Fibroblast of the conjunctiva (primary cell): ENCODE data around the gene ELOVL5.
A peak's percentile ranks its signal among the peaks of the same experiment; 100 is the strongest.
"Not testable (repeated sequence)": the region's sequence is repeated elsewhere in the genome, so short reads cannot be mapped to it uniquely, and the experiment has no call there.

Experiments used
- DNase-seq: peaks from one replicate; pipeline ENCODE4 v3.0.0-alpha.2; 2010; ENCODE audit warnings: low read depth

The ELOVL5 gene, protein sequence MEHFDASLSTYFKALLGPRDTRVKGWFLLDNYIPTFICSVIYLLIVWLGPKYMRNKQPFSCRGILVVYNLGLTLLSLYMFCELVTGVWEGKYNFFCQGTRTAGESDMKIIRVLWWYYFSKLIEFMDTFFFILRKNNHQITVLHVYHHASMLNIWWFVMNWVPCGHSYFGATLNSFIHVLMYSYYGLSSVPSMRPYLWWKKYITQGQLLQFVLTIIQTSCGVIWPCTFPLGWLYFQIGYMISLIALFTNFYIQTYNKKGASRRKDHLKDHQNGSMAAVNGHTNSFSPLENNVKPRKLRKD

DNA sequence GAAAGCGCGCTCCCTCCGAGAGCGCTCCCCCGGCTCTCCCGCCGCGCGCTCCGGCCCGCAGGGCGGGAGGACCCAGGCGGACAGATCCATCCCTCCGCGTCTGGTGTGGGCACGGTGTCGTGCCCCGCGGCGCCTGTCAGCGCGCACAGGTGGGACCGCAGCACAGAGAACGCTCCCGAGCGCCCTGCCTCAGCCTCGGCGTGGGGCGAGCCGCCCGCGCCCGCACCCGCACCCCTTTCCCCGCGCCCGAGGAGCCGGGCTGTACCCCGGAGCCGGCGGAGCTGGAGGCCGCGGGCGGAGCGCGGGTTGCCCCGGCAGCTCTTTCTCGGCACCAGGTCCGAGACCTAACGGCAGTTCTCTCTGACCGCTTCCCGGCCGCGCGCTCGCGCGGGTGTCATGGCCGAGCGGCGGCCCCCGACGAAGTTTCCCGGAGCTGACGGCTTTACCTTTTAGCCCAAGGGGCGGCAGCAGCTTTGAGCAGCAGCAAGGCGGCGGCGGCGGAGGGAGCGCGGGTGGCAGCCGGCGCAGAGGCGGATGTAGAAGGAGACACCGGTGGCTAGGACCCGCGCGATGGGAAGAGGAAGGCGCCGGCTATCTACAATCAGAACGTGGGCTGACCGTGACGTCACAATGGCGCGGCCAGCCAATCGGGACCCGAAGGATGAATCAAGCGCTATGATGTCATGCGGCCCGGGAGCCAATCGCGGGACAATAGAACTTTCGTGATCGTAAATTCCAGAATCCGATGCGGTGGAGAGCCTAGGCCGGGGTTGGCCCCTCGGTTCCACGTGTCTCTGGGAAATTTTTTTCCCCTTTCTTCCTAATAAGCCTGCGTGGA, at the start of gene ELOVL5:
ELOVL5 (minus strand) TSS at position 580 of the 838 bp plus-strand sequence. CDS start 53,251 bp downstream, outside the sequence.
- peak; percentile 96 for DNase-seq

DNA sequence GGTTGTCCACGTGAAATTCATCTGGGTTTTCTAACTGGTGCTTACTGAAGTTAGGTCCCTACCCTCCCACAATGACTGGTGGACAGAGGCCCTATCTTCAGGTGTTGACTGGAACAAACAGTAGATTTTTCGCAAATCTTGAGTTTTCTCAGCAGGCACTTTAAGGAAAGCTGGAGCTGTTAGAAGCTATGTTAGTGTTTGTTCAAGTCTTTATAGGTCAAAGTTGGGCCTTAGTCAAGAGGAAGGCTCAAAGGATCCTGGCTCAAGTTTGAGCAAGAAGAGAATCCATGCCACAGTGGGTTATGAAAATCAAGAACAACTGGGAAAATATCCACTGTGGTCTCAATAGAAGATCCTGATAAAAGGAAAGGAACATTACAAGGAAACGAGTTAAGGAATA, 48.5 kb upstream of the ELOVL5 start:
- no peak for DNase-seq

DNA sequence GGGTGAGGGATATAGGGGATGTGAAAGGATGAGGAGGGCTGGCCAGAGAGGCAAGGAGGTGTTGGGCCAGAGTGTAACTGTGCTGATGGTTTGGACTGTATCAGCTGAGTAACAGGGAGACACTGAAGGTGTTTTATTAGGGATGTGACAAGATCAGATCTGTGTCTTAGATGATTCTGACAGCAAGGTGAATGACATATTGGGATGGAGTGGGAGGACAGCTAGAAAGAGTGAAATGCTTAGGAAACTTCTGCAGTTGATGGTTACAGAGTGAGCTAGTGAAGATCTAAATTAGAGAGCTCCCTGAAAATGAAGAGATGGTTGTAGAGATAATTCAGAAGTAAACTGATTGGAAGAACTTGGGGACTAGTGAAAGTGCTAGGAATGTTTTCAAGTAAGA, 47.2 kb upstream of the ELOVL5 start:
- no peak for DNase-seq

DNA sequence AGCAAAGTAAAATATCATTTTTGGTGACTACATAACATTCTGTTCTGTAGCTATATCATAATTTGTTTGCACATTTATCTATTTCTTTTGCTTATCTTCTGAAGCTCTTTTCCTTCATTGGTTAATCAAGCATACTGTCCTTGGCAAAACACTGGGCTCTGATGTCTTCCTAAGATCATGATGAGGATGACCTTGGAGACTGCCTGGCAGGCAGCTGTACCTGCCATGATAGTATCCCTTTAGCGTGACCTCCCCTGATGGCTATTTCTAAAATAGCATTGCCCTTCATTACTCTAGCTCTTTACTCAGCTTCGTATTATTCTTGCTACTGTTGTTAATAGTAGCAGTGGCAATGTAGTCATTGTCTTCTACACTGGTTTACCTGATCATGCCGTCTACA, 46.0 kb upstream of the ELOVL5 start:
- no peak for DNase-seq

DNA sequence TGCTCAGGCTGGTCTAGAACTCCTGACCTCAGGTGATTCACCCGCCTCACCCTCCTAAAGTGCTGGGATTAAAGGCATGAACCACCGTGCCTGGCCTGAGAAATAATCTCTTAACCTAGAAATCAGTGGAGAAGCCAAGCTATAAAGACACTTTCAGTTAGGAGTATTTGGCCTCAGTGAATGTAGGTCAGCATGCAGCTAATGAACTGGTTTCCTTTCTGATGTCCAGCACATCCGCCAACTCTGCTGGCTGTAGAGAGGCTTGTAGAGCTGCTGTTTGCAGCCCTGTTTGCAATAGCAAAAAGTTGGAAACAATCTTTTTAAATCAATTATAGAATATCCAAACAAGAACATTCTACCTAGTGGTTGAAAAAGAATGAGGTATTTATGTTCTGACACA, 42.4 kb upstream of the ELOVL5 start:
- DNase-seq = no peak

DNA sequence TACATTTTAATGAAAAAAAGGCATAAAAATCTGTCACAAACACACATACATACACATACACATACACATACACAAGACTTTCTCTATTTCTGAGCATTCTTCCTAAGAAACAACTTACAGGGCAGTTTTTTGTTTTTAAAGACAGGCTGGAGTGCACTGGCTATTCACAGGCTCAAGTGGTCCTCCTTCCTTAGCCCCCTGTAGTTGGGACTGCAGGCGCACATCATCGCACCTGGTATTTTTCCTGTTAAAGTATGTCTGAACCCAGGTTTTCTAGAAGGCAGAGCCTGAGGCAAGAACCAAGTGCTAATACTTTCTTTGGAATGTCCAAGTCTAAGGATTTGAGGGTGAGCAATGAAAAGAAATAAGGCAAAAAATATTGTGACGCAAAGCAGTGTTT, 41.3 kb upstream of the ELOVL5 start:
- DNase-seq = no peak

DNA sequence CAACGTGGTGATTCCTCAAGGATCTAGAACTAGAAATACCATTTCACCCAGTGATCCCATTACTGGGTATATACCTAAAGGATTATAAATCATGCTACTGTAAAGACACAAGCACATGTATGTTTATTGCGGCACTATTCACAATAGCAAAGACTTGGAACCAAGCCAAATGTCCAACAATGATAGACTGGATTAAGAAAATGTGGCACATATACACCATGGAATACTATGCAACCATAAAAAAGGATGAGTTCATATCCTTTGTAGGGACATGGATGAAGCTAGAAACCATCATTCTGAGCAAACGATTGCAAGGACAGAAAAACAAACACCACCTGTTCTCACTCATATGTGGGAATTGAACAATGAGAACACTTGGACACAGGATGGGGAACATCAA, 39.9 kb upstream of the ELOVL5 start:
- DNase-seq = not testable (repeated sequence)

DNA sequence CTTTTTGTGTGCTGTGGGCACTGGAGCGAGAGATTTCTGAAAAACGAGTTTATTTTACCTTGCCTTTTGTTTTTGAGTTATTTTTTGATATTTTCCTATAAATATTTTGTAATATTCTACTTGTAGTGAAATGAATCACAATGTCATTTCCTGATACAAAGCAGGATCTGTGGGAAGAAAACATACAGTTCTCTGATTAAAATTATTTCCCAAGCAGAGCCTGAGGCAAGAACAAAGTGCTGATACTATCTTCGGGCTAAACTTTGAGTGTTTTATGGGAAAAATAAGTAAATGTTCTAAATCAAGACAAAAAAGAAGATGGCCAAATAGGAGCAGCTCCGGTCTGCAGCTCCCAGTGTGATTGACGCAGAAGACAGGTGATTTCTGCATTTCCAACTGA, 33.7 kb upstream of the ELOVL5 start:
- DNase-seq = no peak

DNA sequence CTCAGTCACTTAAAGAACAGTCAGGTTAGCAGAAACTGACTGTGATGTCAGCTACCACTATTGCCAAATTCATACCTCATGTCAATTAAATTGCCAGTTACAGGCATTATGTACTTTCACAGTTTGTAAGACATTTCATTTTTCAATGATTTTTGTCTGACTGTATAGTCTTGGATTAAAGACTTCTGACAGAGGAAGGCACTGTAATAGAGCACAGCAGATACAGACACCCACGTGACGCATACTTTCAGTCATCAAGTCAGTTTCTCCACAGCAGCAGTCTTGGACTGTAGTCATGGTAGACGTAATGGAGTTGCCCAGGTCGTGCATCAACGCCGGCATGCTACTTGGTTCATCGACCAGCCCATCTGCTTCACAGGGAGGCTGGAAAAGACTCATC, 29.5 kb upstream of the ELOVL5 start:
- DNase-seq = no peak

DNA sequence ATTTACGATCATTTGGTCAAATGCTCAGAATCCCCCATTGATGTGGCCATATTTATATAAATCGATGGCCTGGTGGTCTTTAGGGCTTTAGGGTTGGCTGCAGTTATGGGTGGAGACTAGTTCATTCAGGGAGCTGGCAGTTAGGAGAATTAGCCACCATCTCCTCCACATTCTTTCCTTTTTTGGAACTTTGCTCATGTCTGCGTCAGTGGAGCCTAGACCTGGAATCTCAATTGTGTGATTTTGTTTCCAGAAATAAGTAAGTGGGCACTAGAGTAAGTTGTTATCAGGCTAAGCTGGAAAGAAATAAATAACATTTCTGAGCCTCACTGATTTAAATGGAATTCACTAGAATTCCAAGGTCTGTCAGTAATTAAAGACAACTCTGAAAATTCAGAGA, 29.0 kb upstream of the ELOVL5 start:
- DNase-seq = no peak

DNA sequence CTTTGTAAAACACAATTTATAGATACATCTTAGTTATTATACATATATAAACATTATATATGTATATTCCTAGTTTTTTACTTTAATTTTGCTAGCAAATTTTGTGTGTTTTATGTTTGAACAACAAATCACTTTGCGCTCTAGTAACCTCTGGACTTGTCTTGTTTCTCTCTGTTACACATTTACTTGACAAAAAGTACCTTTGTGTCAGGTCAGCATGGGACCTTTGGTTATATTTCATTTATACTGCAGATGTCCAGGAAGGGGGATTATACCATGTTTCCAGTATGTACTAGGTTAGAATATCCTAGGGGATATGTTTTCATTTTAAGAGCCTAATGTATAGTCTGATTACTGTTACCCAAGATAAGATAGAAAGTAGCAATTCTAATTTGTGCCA, 28.5 kb upstream of the ELOVL5 start:
- no peak for DNase-seq

DNA sequence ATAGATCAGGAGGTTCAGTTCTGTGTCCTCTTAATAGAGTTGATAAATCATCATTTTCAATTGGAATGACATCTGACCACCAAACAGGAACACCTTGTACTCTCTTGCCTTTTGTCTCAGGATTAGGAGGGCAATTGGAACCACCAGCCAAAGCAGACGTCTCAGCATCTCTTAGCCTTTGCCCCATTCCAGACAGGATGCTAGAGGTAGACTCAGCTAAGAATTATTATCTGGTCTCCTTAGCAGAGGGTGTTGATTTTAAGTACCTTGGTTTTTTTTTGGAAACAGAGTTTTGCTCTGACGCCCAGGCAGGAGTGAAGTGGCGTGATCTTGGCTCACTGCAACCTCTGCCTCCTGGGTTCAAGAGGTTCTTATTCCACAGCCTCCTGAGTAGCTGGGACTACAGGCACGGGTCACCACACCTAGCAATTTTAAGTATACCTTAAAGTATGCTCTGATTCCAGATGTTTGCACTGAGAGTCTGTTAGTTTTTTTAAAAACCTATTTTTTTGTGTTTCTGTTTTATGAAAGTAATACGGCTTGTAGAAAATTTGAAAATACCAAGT, 28.0 kb upstream of the ELOVL5 start:
- no peak for DNase-seq

DNA sequence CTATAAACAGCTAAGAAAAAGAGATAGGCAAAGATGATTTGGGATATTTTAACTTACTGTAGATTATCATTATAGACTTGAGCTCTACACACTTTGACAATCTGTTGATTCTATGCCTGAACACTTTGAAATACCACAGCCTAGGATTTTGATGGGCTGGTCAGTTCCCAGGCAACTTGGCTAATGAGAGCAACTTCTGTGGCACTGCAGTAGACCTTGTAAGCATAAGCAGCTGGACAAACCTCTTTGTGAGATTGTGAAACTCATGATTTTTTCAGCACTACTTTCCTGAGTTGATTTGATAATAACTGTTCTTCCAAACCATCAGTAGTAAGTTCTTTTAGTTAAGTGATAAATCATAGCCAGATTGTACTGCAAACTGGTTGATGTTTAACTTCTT, 27.1 kb upstream of the ELOVL5 start:
- DNase-seq = no peak

DNA sequence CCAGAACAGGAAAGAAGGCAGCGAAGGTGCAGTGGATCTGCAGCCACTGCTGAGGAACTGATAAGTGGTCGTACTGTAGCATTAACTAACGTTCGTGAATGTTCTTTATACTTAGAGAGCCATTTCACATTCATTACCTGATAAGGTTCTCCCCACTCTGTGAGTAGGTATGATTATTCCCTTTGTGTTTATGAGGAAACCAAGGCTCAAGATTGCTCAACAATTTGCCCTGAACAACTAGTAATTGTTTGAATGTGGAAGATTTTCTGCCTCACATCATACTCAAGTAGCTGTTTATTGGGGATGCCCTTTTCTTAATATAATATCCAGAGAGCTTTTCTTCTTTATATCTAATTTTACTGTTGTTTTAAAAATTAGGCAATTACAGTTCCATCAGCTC, 24.9 kb upstream of the ELOVL5 start:
- DNase-seq = no peak

DNA sequence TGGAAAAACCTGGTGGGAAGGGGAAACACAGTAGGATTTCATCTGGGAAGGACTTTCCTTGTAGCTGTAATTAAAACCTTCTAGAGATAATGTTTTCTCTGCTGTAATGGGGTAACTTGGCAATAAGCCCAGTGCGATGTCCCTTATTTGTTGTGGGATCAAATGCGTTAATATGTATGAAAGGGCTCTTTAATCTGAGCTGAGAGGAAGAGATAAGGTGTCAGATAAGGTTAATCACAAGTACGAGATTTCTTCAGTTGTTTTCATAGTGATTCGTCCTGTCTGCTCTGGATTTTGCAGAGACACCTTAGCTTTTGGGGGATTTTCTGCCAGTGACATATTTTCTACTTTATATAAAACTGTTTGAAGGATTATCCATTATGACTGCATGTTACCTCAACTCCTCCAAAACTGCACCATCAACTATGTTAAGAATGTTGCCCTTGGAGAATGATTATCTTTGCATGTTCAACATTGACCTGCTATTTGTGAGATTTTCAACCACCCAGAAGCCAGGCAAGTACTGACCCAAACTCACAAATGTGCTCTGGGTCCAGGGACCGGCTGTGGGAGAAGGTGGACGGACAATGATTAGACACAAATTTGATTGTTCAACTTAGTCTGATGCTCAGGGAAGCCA, 21.2 kb upstream of the ELOVL5 start:
- no peak for DNase-seq

DNA sequence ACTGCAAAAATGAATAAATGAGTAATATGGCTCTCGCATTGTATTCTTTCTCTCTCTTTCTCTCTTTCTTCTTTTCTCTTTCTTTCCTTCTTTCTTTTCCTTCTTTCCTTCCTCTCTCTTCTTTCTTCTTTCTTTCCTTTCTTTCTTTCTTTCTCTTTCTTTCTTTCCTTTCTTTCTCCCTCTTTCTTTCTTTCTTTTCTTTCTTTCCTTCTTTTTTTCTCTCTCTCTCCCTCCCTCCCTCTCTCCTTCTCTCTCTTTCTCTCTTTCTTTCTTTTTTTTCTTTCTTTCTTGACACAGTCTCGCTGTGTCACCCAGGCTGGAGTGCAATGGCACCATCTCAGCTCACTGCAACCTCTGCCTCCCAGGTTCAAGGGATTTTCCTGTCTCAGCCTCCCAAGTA, 20.3 kb upstream of the ELOVL5 start:
- DNase-seq = no peak

DNA sequence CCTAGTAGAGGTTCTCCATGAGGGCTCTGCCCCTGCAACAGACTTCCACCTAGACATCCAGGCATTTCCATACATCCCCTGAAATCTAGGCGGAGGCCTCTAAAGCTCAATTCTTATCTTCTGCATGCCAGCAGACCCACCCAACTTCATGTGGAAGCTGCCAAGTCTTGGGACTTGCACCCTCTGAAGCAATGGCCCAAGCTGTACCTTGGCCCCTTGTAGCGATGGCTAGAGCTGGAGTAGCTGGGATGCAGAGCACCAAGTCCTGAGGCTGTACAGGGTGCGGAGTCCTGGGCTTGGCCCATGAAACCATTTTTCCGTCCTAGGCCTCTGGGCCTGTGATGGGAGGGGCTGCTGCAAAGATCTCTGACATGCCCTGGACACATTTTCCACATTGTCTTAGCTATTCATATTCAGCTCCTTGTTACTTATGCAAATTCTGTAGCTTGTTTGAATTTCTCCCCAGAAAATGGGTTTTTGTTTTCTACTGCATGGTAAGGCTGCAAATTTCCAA, 17.4 kb upstream of the ELOVL5 start:
- DNase-seq = no peak

DNA sequence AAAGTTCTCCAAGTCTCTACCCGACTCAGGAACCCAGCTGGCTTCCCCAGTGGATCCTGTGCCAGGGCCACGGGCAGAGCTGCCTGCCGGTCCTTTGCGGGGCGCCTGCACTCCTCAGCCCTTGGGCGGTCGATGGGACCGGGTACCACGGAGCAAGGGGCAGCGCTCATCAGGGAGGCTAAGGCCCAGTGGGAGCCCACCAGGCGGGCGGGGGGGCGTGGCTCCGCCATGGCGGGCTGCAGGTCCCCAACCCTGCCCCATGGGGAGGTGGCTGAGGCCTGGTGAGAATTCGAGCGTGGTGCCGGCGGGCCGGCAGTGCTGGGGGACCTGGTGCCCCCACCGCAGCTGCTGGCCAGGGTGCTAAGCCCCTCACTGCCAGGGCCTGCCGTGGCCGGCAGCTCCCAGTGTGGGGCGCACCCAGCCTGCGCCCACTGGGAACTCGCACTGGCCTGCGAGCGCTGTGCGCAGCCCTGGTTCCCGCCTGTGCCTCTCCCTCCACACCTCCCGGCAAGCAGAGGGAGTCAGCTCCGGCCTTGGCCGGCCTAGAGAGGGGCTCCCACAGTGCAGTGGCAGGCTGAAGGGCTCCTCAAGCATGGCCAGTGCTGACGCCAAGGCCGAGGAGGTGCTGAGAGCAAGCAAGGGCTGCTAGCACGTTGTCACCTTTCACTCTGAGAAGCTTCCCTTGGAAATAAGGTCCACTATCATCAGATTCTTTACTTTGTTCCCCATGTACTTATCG, 14.8 kb upstream of the ELOVL5 start:
- DNase-seq = no peak

DNA sequence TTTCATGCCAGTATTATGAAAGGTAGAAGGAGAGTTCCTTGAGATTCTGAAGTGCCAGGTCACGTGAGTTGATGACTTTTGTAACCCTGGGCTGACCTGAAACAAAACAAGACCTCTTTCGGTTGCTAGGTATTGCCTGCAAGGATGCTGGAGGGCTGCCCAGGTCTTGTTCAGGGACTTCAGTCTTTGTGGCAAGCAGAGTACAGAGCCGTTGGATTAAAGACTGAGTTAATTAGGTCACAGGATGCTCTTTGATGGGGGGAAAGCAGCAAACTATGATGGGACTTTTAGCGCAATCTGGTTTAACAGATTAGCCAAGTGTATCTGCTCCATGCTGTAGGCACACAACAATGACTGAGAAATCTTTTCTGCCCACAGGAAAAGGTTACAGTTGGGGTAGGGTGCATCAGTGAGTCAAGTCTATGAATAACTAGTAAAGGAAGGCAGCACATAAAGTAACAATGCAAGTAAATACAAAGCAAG, 12.8 kb upstream of the ELOVL5 start:
- DNase-seq = no peak

DNA sequence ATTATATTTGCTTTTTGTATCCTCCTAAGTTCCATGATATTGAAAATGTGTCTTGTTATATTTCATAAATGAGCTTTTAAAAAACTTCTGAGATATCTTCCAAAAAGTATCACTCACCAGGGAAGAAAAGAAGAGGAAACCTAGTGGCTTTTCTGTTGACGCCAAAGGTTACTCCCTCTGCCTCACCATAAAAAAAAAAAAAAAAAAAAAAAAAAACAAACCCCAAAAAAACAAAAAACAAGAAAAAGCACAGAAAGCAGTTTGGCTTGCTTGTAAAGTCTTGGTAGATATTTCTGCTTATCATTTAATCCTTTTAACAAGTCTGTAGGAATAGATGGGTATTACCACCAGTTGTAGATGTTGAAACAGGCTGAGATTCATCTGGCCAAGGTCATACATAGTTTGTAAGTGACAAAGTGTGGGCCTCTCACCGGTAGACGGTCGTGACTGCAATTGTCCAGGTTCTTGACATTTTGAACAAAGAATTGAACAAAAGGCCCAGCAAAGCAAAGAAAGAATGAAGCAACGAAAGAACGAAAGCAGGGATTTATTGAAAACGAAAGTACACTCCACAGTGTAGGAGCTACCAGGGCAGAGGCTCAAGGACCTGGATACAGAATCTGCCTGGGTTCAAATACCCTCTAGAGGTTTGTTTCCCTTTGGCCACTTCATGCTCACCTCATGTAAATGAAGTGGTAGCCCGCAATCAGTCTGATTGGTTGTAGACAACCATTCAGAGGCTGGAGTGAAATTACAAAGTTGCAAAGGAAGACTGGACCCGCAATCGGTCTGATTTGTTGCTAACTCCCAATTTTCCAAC, 11.6 kb upstream of the ELOVL5 start:
- no peak for DNase-seq

DNA sequence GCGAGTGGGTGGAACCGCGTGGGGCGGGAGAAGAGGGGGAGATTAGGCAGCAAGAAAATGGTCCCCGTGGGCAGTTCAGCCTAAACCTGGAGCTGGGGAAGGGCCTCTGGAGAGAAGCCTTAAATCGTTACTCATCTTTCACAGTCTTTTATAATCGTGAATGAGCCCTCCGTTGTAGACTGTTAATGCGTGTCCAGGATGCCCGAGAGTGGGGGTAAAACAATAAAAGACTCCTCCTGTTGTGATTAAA, 11.0 kb upstream of the ELOVL5 start:
- no peak for DNase-seq
